RCC 7860 (cell line): ENCODE data around the gene KDM4E.
A peak's percentile ranks its signal among the peaks of the same experiment; 100 is the strongest.
"Not testable (repeated sequence)": the region's sequence is repeated elsewhere in the genome, so short reads cannot be mapped to it uniquely, and the experiment has no call there.

ENCODE experiments used
- DNase-seq: peaks from one replicate; pipeline ENCODE4 v3.0.0-alpha.2; 2015; ENCODE audit warnings: low spot score
- FAIRE-seq: peaks from 2 replicates; lab custom pipeline; 2012; peaks lifted over from hg19 to GRCh38; lab: Jason Lieb, UNC

KDM4E gene

DNA sequence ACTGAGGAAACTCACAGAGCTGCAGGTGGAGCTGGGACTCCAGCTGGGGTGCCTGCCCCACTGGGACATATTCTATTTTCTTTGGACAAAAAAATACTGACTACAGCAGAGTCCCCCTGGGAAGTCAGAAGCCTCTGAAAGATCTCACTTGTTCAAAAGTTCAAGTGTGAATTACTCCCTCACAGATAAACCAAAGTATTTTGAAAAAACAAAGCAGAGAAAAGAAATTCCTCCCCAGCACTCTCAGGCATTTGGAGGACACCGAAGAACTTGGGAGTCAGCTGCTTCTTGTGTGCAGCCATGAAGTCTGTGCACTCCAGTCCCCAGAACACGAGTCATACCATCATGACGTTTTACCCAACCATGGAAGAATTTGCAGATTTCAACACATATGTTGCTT lies 24.1 kb downstream of the KDM4E start, which contains the start of gene KDM4F:
Gene KDM4F, plus strand, starts transcription at position 301 of the 400 bp plus-strand sequence.
- not testable (repeated sequence) for FAIRE-seq, DNase-seq

DNA sequence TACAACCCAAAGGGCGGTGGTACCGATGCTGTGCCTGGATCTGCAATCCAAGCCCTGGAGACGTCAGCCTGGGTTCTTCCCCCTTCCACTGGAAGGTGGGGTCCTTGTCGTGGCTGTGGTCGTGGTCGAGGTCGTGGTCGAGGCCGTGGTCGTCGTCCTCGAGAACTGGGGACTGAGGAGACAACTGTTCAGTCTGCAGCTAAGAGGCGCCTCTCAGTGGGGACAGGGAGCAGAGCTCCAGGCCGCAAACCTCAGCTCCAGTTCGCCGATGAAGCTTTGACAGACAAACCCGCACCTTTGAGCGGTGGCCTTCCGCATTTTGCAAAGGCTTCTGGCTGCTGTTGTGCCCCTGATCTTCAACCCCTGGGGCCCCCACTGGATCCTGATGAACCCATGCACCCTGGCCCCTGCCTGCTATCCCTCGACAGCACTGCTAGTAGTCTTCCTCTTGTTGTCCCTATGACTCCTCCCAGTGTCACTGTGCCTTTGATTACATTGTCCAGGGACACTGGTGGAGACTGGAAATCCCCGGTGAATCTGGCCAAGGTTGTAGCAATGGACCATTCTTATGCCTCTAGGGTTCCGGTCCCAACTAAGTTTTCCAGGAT lies 25.6 kb downstream of the KDM4E start:
- no peak for FAIRE-seq
- DNase-seq: no peak

DNA sequence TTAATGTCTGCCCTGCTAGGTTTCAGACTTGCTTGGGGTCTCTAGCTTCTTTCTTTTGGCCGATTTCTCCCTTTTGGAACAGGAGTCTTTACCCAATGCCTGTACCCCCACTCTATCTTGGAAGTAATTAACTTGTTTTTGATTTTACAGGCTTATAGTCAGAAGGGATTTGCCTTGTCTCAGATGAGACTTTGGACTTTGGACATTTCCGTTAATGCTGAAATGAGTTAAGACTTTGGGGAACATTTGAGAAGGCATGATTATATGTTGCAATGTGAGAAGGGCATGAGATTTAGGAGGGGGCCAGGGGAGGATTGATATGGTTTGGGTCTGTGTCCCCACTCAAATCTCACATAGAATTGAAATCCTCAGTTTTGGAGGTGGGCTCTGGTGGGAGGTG lies 29.3 kb downstream of the KDM4E start:
- DNase-seq: no peak
- no peak for FAIRE-seq

DNA sequence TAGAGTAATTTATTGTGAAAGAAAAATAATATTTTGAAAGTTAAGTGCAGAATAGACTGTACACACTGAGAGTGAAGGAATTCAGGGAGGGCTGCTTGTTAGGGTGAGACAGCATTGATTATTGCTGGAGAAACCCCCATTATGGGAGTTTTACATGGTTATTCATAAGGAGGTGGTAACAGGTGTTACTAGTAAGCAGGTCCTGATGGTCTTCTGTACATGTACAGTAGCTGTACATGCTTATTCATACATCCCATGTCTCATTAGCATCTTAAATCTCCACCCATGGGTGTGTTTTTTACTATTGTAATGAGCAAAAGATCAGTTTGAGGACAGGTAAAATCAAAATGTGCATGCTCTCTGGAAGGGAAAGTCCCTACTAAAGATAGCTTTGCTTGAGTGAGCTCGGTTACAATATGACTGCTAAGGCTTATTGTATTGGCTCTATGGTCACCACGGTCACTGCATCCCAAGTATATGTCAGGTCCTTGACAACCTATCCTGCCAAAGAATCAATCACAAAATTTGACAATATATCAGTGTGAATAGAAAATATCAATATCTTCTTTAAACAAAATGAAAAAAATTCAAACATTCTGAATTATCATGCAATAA lies 30.3 kb downstream of the KDM4E start:
- no peak for FAIRE-seq
- DNase-seq: no peak

DNA sequence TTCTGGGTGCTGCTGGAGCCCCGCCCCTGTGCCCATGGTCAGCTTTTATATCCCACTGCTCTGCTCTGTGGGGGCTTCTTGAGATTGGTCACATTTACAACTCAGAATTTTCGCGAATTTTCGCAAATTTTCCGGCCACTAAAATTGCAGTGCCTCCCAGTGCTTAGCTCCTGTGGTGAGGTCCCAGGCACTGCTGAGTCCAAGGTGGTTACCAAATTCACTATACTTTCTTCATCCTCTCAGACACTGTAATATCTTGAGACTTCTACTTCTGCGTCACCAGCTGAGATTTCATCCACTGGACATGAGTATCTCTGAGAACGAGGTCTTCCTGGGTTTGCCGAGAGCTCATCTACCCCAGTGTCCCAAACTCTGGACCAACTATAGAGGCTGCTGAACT lies 32.9 kb downstream of the KDM4E start:
- DNase-seq (no peak), FAIRE-seq (no peak)

DNA sequence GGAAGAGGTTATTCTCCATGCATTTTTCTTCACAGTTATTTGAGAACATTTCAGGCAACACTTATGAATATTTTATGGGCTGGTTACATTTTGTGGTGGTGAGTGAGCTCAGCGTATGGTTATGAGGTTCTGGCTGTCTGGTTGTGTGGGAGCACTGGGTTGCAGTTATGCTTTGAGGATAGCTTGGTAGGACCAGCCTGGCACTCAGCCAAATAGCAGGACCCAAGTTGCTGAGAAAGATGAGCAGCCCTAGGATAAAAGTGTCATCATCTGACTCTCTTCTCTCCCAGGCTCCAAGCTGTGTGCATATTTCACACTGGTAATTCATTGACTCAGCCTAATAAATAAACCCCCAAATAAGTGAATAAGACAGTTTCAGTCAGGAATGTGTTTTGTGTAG lies 33.6 kb downstream of the KDM4E start:
- FAIRE-seq: no peak
- no peak for DNase-seq

DNA sequence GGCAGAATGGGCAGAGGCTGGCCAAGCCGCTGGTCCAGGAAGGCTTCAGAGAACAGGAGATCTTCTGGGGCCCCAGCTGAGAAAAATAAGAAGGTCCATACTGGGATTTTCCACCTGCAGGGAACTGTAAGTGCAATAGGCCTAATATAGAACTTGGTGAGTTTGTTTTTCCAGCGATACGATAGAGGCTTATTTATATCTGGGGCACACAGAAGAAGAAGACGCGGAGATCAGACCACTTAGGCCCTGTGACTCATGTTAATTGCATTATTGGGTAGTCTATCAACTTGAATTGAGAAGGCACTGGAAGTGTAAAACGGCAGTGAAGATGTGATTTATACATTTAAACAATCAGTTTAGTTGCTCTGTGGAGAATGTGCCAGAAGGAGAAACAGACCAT lies 34.0 kb downstream of the KDM4E start:
- no peak for DNase-seq
- no peak for FAIRE-seq

DNA sequence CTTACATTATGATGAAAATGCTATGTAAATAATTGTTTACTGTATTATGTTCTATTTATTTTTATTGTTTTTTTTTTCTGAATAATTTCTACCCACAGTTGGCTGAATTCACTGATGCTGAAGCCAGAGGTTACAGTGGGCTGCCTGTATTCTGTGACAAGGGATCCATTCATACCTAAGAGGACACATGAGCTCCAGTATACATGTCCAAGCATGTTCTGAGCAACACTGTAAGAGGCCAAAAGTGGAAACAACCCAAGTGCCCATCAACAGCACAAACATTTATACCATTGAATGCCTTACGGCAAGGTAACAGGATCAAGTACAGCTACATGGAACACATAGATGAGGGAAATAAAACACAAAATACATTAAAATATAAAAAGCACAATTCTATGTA lies 40.3 kb downstream of the KDM4E start:
- no peak for DNase-seq

DNA sequence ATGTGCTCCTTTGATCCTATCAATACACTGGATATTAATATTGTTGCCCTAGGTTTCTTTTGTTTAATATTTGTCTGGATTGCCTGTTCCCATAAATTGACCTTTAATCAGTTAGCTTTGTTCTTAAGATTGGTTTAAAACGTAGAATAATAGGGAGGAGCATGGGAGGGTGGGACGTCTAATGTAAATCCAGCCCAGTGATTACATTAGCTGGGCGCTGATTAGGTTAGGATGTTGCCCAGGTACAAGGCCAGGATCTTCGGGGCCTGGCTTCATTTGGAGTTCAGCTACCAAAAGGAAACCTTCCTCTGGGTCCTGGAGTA lies 41.6 kb downstream of the KDM4E start, which contains the start of gene SRSF8:
Gene SRSF8, plus strand, starts transcription at position 204 of the 323 bp plus-strand sequence. CDS start 308 bp downstream, outside the sequence.
- FAIRE-seq (no peak), DNase-seq (no peak)

More for the DNA sequence above, 40.3 kb downstream of the KDM4E start:
- FAIRE-seq: no peak

DNA sequence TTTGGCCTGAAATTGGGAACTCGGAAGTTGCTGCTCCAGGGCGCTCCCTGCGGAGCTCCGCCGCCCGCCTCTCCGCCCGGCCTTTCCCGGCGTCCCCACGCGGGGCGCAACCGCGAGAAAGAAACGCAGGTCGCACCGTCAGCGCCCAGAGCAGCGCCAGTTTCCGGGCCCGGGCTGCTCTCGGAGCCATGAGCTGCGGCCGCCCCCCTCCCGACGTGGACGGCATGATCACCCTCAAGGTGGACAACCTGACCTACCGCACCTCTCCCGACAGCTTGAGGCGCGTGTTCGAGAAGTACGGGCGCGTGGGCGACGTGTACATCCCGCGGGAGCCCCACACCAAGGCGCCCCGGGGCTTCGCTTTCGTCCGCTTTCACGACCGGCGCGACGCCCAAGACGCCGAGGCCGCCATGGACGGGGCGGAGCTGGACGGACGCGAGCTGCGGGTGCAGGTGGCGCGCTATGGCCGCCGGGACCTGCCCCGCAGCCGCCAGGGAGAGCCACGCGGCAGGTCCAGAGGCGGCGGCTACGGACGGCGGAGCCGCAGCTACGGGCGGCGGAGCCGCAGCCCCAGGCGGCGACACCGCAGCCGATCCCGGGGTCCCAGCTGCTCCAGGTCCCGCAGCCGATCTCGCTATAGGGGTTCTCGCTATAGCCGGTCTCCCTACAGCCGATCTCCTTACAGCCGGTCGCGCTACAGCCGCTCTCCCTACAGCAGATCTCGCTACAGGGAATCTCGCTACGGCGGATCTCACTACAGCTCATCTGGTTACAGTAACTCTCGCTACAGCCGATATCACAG lies 42.2 kb downstream of the KDM4E start:
- DNase-seq: peak; percentile 37
- no peak for FAIRE-seq

DNA sequence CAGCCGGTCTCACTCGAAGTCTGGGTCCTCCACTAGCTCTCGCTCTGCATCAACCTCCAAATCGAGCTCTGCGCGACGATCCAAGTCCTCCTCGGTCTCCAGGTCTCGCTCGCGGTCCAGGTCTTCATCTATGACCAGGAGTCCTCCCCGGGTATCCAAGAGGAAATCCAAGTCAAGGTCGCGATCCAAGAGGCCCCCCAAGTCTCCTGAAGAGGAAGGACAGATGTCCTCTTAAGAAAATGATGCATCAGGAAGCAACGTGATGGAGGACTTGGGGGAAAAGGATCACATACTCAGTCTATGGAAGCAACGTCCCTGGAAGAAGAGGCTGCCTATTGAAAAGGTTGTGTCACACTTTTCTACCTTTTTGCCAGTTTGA lies 42.8 kb downstream of the KDM4E start:
- FAIRE-seq: no peak
- no peak for DNase-seq

DNA sequence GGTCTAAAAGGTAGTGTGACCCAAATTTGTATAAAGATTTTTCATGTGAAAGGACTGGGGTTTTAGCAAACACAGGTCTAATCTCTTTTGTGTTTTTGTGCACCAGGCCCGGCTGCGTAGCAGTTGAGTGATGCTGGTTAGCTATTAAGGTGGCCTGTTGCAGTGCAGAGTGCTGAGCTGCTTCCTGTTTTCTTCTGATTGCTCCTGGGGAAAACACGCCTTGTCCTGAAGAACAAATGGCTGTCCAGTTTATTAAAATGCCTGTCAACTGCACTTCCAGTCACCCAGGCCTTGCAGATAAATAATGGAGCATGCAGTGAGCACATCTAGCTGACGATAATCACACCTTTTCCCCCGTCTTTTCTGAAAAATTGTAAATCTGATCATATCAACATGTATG lies 43.5 kb downstream of the KDM4E start:
- peak; percentile 81 for FAIRE-seq

DNA sequence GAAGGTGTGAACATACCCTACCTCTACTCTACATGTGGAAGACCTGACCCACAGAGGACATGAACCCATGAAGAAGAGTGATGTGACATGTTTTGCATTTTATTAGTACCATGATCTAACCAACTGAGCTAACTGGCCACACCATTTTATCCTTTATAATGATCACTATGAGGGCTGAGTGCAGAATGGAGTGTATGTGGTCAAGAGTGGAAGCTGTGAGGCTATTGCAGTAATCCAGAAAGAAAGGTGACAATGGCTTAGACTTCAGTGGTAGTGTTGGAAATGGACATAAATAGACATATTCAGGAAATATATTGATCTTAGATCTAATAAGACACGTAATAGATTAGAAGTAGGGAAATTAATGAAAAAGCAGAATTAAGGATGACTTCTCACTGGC lies 45.4 kb downstream of the KDM4E start:
- FAIRE-seq (no peak), DNase-seq (no peak)

More for the DNA sequence above, 43.5 kb downstream of the KDM4E start:
- DNase-seq: peak; percentile 91

DNA sequence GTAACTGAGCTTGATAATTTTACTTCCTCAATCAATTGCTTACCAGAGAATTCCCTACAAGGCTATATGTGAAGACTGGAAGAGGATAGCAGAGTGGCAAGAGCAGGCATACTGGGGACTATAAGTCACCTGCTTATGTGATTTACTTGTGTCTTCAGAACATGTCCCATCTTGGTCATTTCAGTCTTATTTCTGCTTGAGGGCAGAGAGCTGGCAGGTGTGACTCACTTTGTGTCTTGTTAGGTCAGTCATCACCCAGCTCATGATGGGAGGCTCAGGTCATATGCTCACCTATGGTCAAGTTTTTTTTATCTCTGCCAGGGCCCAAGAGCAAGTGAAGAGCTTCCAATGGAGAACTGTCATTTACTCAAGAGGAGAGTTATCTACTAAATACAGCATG lies 47.9 kb downstream of the KDM4E start:
- FAIRE-seq (no peak), DNase-seq (no peak)

DNA sequence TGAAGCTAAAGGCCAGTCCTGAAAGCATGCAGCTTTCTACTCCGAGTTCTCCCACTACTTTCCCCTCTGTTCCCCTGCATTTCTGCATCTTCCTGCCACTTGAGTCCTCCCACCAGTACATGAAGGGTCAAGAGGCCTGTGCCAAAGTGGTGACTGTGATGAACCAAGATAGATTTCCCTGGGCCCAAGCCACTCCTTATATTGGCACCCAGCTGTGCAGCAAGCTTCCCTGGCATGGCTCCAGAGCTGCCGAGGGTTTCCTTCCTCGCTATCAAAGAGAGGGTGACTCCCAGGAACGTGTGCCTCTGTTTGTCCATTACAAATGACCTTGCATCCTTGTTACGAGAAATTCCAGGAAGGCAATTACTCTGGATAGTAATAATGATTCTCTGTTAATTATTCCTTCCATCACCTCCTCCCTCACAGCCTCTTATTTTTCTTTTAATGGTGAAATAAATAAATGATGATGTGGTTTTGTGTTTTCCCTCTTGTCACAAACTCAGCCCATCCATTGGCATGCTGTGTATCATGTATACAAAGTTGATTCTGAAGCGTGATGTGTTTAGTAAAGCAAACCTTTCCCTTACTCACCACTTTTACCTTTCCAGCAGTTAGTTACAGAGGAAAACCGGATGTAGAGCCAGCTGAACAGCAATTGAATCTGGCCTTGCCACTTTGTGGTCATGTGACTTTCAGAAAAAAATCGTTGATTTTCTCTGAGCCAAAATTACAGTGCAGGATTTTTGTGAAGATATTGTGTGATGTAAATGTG lies 49.9 kb downstream of the KDM4E start:
- FAIRE-seq: no peak
- no peak for DNase-seq

DNA sequence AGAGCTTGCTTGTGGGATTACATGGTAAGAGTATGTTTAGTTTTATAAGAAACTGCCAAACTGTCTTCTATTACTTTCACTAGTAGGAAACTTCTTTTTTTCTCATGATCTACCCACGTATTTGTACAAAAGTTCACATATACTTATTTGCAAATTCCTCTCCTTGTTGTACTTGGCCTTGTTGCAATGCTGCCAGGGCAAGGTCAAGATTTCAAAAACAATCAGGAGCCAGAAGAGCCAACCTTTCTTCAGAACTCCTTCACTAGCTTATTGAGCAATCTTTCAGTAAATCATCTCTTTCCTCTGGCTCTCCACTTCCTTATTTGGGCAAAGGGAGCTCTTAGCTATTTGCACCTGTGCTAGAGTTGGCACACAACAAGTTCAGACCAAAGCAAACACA lies 51.4 kb downstream of the KDM4E start:
- DNase-seq (no peak), FAIRE-seq (no peak)

DNA sequence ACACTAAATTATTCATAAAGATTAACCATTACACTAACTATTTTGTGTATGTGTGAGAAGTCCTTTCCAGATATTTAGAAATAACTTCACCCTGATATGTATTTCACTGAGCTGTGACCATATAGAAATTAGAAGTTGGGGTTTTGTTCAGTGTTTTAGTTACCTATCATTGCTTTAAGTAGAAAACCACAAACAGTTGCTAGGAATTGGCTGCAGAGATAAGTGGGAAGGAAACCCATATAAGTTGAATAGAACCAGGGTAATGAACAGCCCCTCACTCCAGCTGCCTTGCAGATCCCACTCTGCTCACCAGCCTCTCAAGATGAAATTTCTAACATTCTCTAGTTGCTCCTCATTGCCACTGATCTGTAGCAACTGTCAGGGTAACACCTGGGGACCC lies 51.9 kb downstream of the KDM4E start:
- FAIRE-seq (no peak), DNase-seq (no peak)
